ENCODE measurements around the gene PNPLA6.

PNPLA6 gene

DNA sequence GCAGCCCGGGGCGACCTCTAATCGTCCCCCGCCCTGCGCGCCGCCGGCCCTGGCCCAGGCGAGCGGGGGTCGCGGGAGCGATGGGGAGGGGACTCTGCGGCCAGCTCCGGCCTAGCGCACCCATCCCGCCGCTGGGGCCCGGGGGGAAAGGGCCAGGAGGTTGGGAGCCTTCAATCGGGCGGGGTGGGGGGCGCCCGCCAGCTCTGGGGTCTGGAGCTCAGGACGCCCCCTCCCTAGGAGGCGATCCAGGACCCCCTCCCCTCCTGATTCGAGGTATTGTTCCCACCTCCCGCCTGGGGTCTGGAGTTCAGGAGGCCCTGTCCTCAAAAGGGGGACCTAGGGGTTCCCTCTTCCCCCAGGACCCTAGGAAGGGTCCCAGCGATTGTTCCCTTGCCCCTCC, 19.2 kb upstream of the PNPLA6 start:
- DNase-seq, result no peak

DNA sequence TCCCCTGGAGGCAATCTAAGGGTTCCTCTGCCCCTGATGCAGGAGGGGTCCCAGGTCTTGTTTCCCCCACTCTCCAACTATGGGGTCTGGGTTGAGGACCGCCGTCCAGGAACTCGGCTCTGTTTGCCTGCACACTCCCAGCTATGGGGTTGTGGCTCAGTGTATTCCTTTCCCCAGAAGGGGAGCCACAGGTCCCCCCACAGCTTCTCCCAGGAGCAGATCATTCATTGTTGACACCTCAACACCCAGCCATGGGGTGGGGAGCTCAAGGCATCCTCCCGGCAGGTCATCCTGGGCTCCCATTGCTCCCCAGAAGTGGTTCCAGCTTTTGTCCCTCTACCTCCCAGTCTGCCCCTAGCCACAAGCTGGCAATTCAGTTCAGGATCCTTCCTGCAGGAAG, 18.6 kb upstream of the PNPLA6 start:
- no peak for DNase-seq

DNA sequence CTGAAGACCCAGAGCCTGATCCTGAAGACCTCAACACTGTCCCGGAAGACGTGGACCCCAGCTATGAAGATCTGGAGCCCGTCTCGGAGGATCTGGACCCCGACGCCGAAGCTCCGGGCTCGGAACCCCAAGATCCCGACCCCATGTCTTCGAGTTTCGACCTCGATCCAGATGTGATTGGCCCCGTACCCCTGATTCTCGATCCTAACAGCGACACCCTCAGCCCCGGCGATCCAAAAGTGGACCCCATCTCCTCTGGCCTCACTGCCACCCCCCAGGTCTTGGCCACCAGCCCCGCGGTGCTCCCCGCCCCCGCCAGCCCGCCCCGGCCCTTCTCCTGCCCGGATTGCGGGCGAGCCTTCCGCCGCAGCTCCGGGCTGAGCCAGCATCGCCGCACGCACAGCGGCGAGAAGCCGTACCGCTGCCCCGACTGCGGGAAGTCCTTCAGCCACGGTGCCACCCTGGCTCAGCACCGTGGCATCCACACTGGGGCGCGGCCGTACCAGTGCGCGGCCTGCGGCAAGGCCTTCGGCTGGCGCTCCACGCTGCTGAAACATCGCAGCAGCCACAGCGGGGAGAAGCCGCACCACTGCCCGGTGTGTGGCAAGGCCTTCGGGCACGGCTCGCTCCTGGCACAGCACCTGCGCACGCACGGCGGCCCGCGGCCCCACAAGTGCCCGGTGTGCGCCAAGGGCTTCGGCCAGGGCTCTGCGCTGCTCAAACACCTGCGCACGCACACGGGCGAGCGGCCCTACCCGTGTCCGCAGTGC, 16.0 kb upstream of the PNPLA6 start:
- no peak for DNase-seq

DNA sequence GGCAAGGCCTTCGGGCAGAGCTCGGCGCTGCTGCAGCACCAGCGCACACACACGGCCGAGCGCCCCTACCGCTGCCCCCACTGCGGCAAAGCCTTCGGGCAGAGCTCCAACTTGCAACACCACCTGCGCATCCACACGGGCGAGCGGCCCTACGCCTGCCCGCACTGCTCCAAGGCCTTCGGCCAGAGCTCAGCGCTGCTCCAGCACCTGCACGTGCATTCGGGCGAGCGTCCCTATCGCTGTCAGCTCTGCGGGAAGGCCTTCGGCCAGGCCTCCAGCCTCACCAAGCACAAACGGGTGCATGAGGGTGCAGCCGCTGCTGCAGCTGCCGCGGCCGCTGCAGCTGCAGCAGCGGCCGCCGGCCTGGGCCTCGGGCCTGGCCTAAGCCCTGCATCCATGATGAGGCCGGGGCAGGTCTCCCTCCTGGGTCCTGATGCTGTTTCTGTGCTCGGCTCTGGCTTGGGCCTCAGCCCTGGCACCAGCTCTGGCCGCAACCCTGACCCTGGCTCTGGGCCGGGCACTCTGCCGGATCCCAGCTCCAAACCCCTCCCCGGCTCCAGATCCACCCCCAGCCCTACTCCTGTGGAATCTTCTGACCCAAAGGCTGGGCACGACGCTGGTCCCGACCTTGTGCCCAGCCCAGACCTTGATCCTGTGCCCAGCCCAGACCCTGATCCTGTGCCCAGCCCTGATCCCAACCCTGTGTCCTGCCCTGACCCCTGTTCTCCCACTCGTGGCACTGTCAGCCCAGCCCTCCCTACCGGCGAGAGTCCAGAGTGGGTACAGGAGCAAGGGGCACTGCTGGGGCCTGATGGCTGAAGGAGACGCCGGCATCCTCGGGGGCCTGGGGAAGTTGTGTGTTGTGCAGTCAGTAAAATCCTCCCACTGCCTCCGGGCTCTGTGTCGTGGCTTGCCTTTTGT, 15.1 kb upstream of the PNPLA6 start:
- no peak for DNase-seq

DNA sequence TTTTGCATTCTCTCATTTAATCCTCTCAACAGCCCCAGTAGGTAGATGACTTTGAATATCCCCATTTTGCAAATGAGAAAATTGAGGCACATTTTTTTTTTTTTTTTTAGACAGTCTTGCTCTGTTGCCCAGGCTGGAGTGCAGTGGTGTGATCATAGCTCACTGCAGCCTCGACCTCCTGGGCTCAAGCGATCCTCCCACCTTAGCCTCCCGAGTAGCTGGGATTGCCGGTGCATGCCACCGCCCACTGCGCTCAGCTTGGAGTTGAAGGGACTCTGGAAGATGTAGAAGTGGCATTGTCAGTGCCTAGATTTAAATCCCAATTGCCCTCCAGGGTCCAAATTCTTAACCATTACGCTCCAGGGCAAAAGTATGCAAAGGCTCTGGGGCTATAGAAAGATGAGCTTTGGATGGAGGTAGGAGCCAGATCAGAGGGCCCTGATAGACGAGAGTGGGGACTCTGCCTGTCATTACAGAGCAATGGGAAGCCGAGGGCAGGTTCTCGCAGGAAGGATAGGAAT, 13.9 kb upstream of the PNPLA6 start:
- DNase-seq, result no peak

DNA sequence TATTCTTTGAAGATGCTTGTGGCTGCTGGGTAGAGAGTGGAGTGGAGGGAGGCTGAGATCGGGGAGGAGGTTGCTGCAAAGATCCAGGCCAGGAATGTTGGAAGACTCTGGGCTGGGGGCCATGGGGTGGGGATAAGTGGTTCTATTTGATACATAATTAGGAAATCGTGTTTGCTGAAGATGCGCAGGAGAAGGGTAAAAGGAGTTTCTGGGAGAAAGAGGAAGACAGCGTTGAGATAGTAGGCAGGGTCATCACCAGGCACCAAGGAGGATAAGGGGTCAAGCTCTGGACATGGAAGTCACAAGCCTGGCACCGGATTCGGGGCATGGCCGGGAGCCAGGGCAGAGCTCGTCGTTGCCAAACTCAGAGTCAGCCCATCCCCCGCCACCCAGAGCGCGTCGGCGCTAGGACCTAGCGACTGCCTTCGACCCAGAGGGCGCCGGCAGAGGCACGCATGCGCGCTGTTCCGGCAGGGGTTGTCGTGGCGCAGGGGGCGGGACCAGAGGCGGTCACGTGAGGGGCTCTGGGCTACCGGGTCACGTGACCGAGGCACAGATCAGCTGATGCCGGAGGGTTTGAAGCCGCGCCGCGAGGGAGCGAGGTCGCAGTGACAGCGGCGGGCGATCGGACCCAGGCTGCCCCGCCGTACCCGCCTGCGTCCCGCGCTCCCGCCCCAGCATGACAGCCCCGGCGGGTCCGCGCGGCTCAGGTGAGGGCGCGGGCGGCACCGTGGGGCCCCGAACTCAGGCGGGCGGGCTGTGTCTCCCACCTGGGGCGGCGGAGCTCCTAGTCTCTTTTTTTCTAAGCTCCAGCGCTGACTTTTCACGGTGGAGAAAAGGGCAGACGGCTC, 13.2 kb upstream of the PNPLA6 start, which contains the start of gene MCOLN1:
Gene MCOLN1, plus strand, starts transcription at position 553 of the 851 bp plus-strand sequence. Its CDS starts 127 bp downstream, at position 680.
- DNase-seq, result peak; percentile 97

DNA sequence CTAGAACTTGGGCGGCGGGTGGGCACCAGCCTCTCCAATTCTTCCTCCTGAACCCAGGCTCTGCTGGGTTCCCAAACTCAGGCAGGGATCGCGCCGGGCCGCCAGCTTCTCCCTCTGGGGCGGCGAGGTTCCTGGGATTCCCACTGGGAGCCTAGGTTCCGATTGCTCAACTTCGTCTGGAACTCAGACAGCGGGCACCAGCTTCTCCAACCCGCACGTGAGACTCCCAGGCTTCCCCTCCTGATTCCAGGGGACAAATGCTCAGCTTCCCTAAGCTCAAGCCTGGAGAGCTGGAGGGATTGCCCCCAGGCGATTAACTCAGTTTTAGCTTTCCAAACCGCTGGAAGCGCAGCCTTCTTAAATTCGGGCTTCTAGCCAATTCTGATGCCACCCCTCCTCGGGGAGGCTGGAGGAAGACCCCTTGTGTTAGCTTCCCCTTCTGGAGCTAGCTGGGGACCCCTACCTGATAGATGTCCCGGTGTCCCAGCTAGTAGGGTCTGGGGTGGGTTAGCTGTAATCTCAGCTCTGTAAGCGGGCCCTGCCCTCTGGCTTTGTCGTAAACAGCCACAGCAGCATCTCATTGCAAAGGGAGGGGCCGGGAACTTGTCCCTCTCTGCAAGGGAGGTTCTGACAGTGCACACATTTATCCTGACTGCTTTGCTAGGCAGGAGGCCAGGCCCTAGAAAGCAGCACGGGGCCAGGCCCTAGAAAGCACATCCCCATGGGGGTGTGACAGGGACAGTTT, 12.4 kb upstream of the PNPLA6 start:
- no peak for DNase-seq

DNA sequence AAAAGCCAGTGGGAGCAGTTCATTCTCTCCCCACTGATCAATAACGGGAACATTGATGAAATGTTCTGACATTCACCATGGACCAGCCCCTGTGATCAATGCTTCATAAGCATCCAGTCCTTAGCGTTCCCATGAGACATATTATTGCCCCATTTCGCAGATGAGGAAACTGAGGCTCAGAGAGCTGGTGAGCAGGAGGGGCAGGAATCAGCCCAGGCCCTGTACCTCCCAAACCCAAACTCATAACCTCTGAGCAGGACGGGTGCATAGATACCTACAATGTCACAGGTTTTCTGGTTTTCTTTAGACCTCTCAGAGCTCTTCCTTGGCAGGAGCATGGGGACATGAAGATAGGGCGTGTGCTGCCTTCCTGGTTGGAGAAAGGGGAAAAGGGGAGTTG, 11.0 kb upstream of the PNPLA6 start:
- no peak for DNase-seq

DNA sequence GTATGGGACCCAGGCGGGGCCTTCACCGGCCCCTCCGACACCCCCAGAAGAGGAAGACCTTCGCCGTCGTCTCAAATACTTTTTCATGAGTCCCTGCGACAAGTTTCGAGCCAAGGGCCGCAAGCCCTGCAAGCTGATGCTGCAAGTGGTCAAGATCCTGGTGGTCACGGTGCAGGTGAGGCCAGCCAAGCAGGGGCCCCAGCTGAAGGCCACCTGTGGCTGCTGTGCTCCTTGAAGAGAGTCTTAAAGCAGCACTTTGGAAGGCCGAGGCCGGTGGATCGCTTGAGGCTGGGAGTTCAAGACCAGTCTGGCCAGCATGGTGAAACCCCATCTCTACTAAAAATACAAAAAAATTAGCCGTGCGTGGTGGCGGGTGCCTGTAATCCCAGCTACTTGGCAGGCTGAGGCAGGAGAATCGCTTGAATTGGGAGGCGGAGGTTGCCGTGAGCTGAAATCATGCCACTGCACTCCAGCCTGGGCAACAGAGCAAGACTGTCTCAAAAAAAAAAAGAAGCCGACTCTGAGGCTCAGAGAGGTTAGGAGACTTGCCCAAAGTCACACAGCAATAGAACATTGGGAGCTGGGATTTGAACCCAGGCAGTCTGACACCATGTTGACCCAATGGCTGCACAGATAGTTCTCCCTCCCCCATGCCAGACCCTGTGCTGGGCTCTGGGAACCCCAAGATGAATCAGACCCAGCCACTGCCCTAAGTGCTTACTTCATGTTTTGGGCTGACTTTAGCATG, 10.4 kb upstream of the PNPLA6 start:
- no peak for DNase-seq

DNA sequence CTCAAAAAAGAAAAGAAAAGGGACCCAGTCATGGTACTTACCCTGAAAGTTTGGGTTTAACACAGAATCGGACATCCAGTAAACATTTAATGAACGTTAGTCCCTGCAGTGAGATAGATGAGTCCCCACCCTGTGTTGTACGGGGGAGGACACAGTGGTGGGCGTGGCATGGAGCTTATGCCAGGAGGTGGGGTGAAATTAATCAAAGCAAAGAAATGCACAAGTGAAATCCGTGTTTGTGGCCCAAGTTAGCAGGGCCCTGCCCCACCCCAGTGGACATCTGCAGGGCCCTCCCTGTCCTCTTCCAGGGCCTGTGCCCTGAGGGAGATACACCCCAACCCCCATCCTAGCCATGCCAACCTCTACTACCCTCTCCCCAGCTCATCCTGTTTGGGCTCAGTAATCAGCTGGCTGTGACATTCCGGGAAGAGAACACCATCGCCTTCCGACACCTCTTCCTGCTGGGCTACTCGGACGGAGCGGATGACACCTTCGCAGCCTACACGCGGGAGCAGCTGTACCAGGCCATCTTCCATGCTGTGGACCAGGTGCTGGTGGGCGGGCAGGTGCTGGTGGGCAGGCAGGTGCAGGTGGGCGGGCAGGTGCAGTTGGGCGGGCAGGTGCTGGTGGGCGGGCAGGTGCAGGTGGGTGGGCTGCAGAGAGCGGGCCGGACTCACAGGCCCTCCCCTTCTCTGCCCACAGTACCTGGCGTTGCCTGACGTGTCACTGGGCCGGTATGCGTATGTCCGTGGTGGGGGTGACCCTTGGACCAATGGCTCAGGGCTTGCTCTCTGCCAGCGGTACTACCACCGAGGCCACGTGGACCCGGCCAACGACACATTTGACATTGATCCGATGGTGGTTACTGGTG, 9.2 kb upstream of the PNPLA6 start:
- DNase-seq, result no peak

DNA sequence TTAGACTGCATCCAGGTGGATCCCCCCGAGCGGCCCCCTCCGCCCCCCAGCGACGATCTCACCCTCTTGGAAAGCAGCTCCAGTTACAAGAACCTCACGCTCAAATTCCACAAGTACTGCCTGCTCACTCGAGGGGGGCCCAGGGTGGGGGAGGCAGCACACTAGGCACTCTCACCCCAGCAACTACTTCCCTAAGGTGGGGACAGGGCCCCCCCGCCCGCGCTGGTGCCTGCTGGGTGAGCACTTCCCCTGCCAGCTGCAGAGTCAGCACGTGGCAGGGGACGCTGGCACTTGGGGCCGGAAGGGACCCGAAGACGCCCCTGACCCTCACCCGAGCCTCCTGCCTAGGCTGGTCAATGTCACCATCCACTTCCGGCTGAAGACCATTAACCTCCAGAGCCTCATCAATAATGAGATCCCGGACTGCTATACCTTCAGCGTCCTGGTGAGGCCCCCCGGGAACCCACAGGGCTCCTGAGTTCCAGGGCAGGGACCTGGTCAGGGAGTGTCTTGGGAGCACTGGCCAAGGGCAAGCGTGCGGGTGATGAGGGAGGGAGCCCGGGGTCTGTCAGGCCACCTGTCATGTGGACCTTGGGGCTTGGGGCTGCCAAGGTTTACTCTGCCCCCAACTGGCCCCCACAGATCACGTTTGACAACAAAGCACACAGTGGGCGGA, 7.9 kb upstream of the PNPLA6 start:
- DNase-seq, result no peak

DNA sequence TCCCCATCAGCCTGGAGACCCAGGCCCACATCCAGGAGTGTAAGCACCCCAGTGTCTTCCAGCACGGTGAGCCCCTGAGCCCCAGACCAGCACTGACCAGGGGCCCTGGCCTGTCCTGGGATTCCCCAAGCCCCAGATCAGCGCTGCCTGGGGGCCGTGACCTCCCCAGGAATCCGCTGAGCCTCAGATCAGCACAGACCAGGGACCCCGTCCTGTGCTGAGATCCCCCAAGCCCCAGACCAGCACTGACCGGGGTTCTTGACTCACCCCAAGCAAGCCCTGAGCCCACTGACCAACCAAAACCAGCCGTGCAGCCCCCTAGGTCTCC, 7.4 kb upstream of the PNPLA6 start:
- DNase-seq, result no peak

DNA sequence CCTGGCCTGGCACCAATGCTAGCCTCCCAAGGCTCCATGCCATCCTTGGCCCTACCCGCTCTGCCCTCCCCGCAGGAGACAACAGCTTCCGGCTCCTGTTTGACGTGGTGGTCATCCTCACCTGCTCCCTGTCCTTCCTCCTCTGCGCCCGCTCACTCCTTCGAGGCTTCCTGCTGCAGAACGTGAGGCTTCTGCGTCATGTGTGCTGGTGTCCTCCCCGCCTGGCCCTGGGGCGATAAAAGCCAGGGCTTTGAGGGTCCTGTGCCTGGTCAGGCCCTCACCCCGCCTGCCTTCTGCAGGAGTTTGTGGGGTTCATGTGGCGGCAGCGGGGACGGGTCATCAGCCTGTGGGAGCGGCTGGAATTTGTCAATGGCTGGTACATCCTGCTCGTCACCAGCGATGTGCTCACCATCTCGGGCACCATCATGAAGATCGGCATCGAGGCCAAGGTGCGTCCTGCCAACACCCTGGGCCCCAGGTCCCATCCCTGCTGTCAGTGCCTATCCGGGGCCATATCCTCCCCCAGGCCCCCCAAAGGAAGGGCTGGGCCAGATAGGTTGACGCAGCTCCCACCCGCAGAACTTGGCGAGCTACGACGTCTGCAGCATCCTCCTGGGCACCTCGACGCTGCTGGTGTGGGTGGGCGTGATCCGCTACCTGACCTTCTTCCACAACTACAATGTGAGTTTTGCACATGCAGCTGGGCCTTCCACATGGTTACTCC, 6.8 kb upstream of the PNPLA6 start:
- DNase-seq, result no peak

DNA sequence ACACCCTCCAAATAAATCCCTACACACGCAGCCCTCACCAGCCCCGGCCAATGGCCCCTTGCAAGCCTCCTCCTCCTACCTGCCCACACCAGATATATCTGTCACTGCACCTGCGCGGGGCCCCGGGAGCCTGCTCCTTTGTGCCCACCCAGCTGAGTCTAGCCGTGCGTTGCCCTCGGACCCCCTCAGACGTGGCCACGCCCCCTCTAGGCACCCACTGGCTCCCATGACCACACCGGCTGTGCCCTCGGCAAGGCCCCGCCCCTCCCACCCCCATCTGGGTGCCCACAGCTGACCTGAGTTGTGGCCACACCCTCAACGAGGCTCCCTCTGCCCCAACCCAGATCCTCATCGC, 6.3 kb upstream of the PNPLA6 start:
- DNase-seq, result no peak

DNA sequence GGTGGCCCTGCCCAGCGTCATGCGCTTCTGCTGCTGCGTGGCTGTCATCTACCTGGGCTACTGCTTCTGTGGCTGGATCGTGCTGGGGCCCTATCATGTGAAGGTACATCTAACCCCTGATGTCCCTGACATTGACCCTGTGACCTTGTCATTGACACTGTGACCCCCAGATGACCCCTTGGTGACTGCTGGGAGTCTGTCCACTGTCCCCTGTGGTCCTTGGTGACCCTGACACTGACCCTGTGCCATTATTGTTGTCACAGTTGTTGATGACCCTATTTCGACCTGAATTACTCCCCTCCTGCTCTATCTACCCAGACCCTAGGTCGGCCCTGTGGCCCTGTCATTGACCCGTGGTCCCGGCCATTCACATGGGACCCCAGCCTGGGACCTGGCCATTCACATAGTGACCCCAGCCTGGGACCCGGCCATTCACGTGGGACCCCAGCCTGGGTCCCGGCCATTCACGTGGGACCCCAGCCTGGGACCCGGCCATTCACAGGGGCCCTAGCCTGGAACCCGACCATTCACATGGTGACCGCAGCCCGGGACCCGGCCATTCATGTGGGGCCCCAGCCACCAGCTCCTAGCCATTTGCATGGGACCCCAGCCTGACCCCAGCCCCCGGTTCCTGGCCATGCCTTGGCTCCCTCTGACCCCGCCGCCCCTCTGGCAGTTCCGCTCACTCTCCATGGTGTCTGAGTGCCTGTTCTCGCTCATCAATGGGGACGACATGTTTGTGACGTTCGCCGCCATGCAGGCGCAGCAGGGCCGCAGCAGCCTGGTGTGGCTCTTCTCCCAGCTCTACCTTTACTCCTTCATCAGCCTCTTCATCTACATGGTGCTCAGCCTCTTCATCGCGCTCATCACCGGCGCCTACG, 5.7 kb upstream of the PNPLA6 start:
- no peak for DNase-seq

DNA sequence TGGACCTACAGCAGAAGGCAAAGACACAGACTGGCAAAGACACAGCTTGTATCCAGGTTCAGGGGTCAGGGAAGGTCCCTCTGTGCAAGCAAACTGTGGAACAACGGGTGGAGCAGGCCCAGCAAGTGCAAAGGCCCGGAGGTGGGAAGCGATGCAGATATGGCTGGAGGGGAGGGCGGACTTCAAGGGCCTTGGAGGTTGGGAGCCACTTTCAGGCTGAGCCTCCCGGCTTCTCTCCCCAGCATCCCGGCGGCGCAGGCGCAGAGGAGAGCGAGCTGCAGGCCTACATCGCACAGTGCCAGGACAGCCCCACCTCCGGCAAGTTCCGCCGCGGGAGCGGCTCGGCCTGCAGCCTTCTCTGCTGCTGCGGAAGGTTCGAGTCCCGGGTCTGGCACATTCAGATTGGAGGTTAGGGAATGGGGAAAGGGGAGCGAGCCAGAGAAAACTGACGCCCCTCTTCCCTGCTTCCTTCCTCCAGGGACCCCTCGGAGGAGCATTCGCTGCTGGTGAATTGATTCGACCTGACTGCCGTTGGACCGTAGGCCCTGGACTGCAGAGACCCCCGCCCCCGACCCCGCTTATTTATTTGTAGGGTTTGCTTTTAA, 2.1 kb upstream of the PNPLA6 start:
- DNase-seq, result no peak

DNA sequence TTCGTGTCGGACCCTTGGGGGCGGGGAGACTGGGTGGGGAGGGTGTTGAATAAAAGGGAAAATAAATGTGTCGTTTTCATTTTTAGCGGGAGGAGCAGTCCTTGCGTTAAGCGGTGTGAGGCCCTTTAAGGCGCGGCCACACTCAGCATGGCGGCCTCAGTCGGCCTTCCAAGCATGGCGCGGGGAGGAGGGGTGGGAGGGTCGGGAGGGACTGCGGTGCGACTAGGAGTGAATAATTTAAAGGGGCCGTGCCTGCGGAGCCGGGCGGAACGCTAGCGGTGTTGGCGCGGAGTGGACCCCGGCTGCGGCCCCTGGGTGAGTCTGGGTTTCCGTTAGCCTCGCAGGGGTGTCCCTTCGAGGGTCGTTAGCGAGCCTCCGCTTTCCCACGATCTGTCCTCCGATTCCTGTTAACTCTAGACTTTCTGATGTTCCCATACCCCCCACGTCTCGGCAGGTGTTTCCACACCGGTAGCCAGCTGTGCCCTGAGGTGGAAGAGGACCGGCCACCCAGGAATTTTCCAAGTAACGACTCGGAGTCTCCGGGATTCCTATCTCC, 1.5 kb upstream of the PNPLA6 start:
- peak; percentile 80 for DNase-seq

All from NCI-H1092 (cell line).